Natural killer cell (primary cell): ENCODE measurements around the gene CDC42EP3. TPM values are rescaled to one million over a fixed set of nuclear protein-coding genes. Genes with fewer than 3 reads are reported as not detected.
A peak's percentile ranks its signal among the peaks of the same experiment; 100 is the strongest.

Experiments
- ATAC-seq, 3 donors: fragments of 150-1000 bp in 2 of 3; fragments of 200-7000 bp in 1 of 3; cut with Tn5 transposase; 1 replicate in 1 of 3; 2 replicates in 2 of 3; pipeline ENCODE4 v1.10.0; 2021; ENCODE audit warnings: mild to moderate bottlenecking in 2 of 3, moderate library complexity in 2 of 3
- DNase-seq, 2 donors: peaks; one replicate each; pipeline versions ENCODE4 v3.0.0 to v3.0.0-alpha.2; 2013 to 2021; ENCODE audit warnings: mixed read lengths in 1 of 2
- H3K27ac ChIP-seq: one replicate; pipeline ENCODE4 v1.5.1; 2013; ENCODE audit warnings: mild to moderate bottlenecking, low read length
- H3K27me3 ChIP-seq: one replicate; pipeline ENCODE4 v1.6.1; 2013; ENCODE audit warnings: low read length; ENCODE audit not compliant: control insufficient read depth, insufficient read depth
- H3K36me3 ChIP-seq: one replicate; pipeline ENCODE4 v1.6.1; 2013; ENCODE audit warnings: low read length; ENCODE audit not compliant: control insufficient read depth, insufficient read depth
- H3K4me1 ChIP-seq: one replicate; pipeline ENCODE4 v1.6.1; 2013; ENCODE audit warnings: low read length; ENCODE audit not compliant: control insufficient read depth, insufficient read depth
- H3K4me3 ChIP-seq: one replicate; pipeline ENCODE4 v1.5.1; 2013; ENCODE audit warnings: low read length
- H3K9me3 ChIP-seq: one replicate; pipeline ENCODE4 v1.6.1; 2013; ENCODE audit warnings: low read length; ENCODE audit not compliant: control insufficient read depth, insufficient read depth
- H3K27ac Mint-ChIP-seq, 2 donors: one replicate each; pipeline ENCODE4 v1.8.0; 2022; ENCODE audit warnings: mild to moderate bottlenecking in 2 of 2, mixed read lengths in 2 of 2, moderate library complexity in 1 of 2
- H3K27me3 Mint-ChIP-seq, 2 donors: one replicate each; pipeline ENCODE4 v1.8.0; 2022; ENCODE audit warnings: low read depth in 2 of 2, mixed read lengths in 2 of 2
- H3K36me3 Mint-ChIP-seq: one replicate; pipeline ENCODE4 v1.8.0; 2022; ENCODE audit warnings: mixed read lengths
- H3K4me1 Mint-ChIP-seq, 2 donors: one replicate each; pipeline ENCODE4 v1.8.0; 2022; ENCODE audit warnings: mixed read lengths in 2 of 2
- H3K4me3 Mint-ChIP-seq: one replicate; pipeline ENCODE4 v1.8.0; 2022; ENCODE audit warnings: mild to moderate bottlenecking, moderate library complexity, mixed read lengths
- H3K9me3 Mint-ChIP-seq, 2 donors: one replicate each; pipeline ENCODE4 v1.8.0; 2022; ENCODE audit warnings: mixed read lengths in 2 of 2
- CTCF ChIP-seq: fragments of 200-600 bp; IDR thresholded peaks from one replicate; pipeline ENCODE4 v1.8.0; 2022; ENCODE audit warnings: antibody characterized with exemption
- WGBS: methylation state at CpG from one replicate; pipeline ENCODE4 v1.1.7; 2013; ENCODE audit warnings: missing lambda C conversion rate; ENCODE audit not compliant: insufficient coverage; 5-methylcytosine and 5-hydroxymethylcytosine counted together
- intact Hi-C: fragments of 100-400 bp; cut with micrococcal nuclease; formaldehyde crosslinking; loops from one replicate; pipeline ENCODE4 v1.14.2; 2022
- total RNA-seq, 4 donors: library from RNA; stranded (reverse); fragments of 120-200 nt in 1 of 4; gene quantifications; one replicate each; pipeline versions ENCODE4 v1.2.3 to v1.2.4, GENCODE V29; 2013 to 2022

CDC42EP3 gene
- total RNA-seq, 3 donors from 2014 or later (not counting 1 experiment from before 2014, with no cell fraction given): 73.9 to 105 (median 84.6) TPM

- H3K4me1 ChIP-seq: peaks cover 50% of the 10 kb centered on the region
These were observed 52.0 kb downstream of the CDC42EP3 start for GRCh38 chr2:37619230-37619958.

GRCh38 chr2:37618326-37618725, 53.1 kb downstream of the CDC42EP3 start:
- no peak for TF ChIP-seq CTCF
- H3K36me3 Mint-ChIP-seq: no peaks in the 10 kb centered on the region
- no peak overlapping the region for H3K4me3 Mint-ChIP-seq
- 100% methylated on average over 2 of the region's 3 CpGs for WGBS
- H3K27ac Mint-ChIP-seq: peak overlapping the region in 1 of 2 donors; percentile 88
- H3K4me3 ChIP-seq: no peak overlapping the region
- H3K4me1 Mint-ChIP-seq: peaks cover 74 to 75% of the 10 kb centered on the region in 2 donors
- DNase-seq (no peak), ATAC-seq (no peak)
- no peaks in the 10 kb centered on the region for H3K9me3 ChIP-seq
- intact Hi-C loops: no loop called here
- no peaks in the 10 kb centered on the region for H3K9me3 Mint-ChIP-seq
- H3K27me3 ChIP-seq: no peaks in the 10 kb centered on the region
- no peak overlapping the region for H3K27ac ChIP-seq
- no peaks in the 10 kb centered on the region for H3K36me3 ChIP-seq
- no peaks in the 10 kb centered on the region for H3K27me3 Mint-ChIP-seq
- peaks cover 46% of the 10 kb centered on the region for H3K4me1 ChIP-seq

More at GRCh38 chr2:37619230-37619958, 52.0 kb downstream of the CDC42EP3 start:
- H3K36me3 Mint-ChIP-seq: no peaks in the 10 kb centered on the region
- DNase-seq (no peak), ATAC-seq (no peak)
- Histone ChIP-seq H3K27me3 (no peaks in the 10 kb centered on the region), H3K9me3 (no peaks in the 10 kb centered on the region), H3K27ac (no peak overlapping the region), H3K4me3 (no peak overlapping the region), H3K36me3 (no peaks in the 10 kb centered on the region)
- H3K4me3 Mint-ChIP-seq: no peak overlapping the region
- peak overlapping the region; percentile 40 to 88 for H3K27ac Mint-ChIP-seq
- no peaks in the 10 kb centered on the region for H3K9me3 Mint-ChIP-seq
- TF ChIP-seq CTCF: no peak
- H3K27me3 Mint-ChIP-seq: no peaks in the 10 kb centered on the region
- peaks cover 77 to 78% of the 10 kb centered on the region in 2 donors for H3K4me1 Mint-ChIP-seq
- WGBS: 86% methylated on average over 5 of the region's 7 CpGs
- intact Hi-C loops: no loop called here

- intact Hi-C loops: loop anchor here (2.0 kb wide), 1 partner anchor 17 kb away; no protein-coding TSS in a partner anchor
These were observed 54.1 kb downstream of the CDC42EP3 start for GRCh38 chr2:37617119-37617892.

More at GRCh38 chr2:37617119-37617892, 54.1 kb downstream of the CDC42EP3 start:
- H3K4me3 Mint-ChIP-seq: no peak overlapping the region
- H3K4me1 Mint-ChIP-seq: peaks cover 68 to 70% of the 10 kb centered on the region in 2 donors
- Histone ChIP-seq H3K27ac (peak overlapping the region; percentile 68), H3K36me3 (no peaks in the 10 kb centered on the region), H3K27me3 (no peaks in the 10 kb centered on the region), H3K9me3 (no peaks in the 10 kb centered on the region), H3K4me1 (peaks cover 40% of the 10 kb centered on the region), H3K4me3 (no peak overlapping the region)
- peak overlapping the region; percentile 88 to 92 for H3K27ac Mint-ChIP-seq
- no peak for TF ChIP-seq CTCF
- no peak for DNase-seq
- no peaks in the 10 kb centered on the region for H3K36me3 Mint-ChIP-seq
- ATAC-seq: no peak
- no peaks in the 10 kb centered on the region for H3K9me3 Mint-ChIP-seq
- H3K27me3 Mint-ChIP-seq: no peaks in the 10 kb centered on the region
- WGBS: 93% methylated on average over 13 of the region's 14 CpGs
